Measurements from ENCODE around the gene HAUS1.

Gene HAUS1

GRCh38 chr18:46169464-46169941 is 65.3 kb downstream of the HAUS1 start:
- no peaks in the 10 kb centered on the region for H3K9me3 ChIP-seq (ENCODE audit: control insufficient read depth, insufficient read depth, low read length)
- 0 out of 2 replicates have a peak, but pooled peaks cover 5% of the 10 kb centered on the region for H3K36me3 ChIP-seq (ENCODE audit: control insufficient read depth, low read length)
- no peak overlapping the region for H3K4me2 ChIP-seq (ENCODE audit: low read length)
- peaks cover 18% of the 10 kb centered on the region for H3K4me1 ChIP-seq (ENCODE audit: control insufficient read depth, low read length)
- TF ChIP-seq, protein P1, sequence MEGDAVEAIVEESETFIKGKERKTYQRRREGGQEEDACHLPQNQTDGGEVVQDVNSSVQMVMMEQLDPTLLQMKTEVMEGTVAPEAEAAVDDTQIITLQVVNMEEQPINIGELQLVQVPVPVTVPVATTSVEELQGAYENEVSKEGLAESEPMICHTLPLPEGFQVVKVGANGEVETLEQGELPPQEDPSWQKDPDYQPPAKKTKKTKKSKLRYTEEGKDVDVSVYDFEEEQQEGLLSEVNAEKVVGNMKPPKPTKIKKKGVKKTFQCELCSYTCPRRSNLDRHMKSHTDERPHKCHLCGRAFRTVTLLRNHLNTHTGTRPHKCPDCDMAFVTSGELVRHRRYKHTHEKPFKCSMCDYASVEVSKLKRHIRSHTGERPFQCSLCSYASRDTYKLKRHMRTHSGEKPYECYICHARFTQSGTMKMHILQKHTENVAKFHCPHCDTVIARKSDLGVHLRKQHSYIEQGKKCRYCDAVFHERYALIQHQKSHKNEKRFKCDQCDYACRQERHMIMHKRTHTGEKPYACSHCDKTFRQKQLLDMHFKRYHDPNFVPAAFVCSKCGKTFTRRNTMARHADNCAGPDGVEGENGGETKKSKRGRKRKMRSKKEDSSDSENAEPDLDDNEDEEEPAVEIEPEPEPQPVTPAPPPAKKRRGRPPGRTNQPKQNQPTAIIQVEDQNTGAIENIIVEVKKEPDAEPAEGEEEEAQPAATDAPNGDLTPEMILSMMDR (IDR thresholded peaks at IDR 0.05; ENCODE audit: low read depth, low read length, poor library complexity, severe bottlenecking), result no peak
- no peak for TF ChIP-seq EZH2phosphoT487 (IDR thresholded peaks at IDR 0.05; ENCODE audit: borderline replicate concordance, low read length)
- no peaks in the 10 kb centered on the region for H3K9me2 ChIP-seq (replicated peaks; ENCODE audit: control insufficient read depth, low read length)
- H3K4me3 ChIP-seq (ENCODE audit: low read length), result no peak overlapping the region
- H3F3A ChIP-seq (ENCODE audit: control insufficient read depth, insufficient read depth), result no peaks in the 10 kb centered on the region
- H4K20me1 ChIP-seq (ENCODE audit: control insufficient read depth, insufficient read depth, low read depth, low read length), result no peaks in the 10 kb centered on the region
- peaks cover 7% of the 10 kb centered on the region for H3K79me2 ChIP-seq (ENCODE audit: control insufficient read depth, low read length)
- no peaks in the 10 kb centered on the region for H3K27me3 ChIP-seq (ENCODE audit: control insufficient read depth, low read length)
- no peak overlapping the region for H3K27ac ChIP-seq (ENCODE audit: low read depth, low read length)

DNA sequence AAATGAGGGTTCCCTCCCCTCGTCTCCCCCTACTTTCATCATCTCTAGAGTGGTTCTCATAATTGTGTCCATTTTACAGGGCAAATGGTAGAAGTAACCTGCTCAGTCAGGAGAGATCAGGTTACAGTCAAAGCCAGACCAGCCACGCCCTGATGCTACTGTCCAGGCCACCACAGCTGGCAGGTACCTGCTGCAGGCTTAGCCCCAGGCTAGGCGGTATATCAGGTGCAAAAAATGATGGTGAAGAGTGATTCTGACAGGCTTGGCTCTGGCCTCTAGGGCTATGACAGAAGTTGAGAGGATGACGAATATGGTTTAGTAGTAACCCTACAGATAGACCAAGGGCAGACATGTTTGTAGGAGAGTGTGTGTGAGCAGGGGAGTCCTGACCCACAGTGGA is 67.1 kb downstream of the HAUS1 start:
- Histone ChIP-seq H3K27me3 (ENCODE audit: control insufficient read depth, low read length) (no peaks in the 10 kb centered on the region), H3K27ac (ENCODE audit: low read depth, low read length) (no peak overlapping the region), H3F3A (ENCODE audit: control insufficient read depth, insufficient read depth) (no peaks in the 10 kb centered on the region), H3K4me3 (ENCODE audit: low read length) (no peak overlapping the region), H3K4me2 (ENCODE audit: low read length) (no peak overlapping the region), H3K9me3 (ENCODE audit: control insufficient read depth, insufficient read depth, low read length) (no peaks in the 10 kb centered on the region), H3K4me1 (ENCODE audit: control insufficient read depth, low read length) (peaks cover 31% of the 10 kb centered on the region), H3K9me2 (replicated peaks; ENCODE audit: control insufficient read depth, low read length) (no peaks in the 10 kb centered on the region), H3K79me2 (ENCODE audit: control insufficient read depth, low read length) (peaks cover 25% of the 10 kb centered on the region), H3K36me3 (ENCODE audit: control insufficient read depth, low read length) (peaks cover 8% of the 10 kb centered on the region; the same call in 1 of the 2 replicates), H4K20me1 (ENCODE audit: control insufficient read depth, insufficient read depth, low read depth, low read length) (peaks cover 10% of the 10 kb centered on the region)
- TF ChIP-seq, protein P1 (IDR thresholded peaks at IDR 0.05; ENCODE audit: low read depth, low read length, poor library complexity, severe bottlenecking), result no peak
- no peak for TF ChIP-seq EZH2phosphoT487 (IDR thresholded peaks at IDR 0.05; ENCODE audit: borderline replicate concordance, low read length)

GRCh38 chr18:46173393-46174341 is 69.5 kb downstream of the HAUS1 start:
- Histone ChIP-seq H3F3A (ENCODE audit: control insufficient read depth, insufficient read depth) (no peaks in the 10 kb centered on the region), H3K27me3 (ENCODE audit: control insufficient read depth, low read length) (no peaks in the 10 kb centered on the region), H3K4me2 (ENCODE audit: low read length) (peak overlapping the region; percentile 100), H3K4me1 (ENCODE audit: control insufficient read depth, low read length) (peaks cover 22% of the 10 kb centered on the region), H3K9me2 (replicated peaks; ENCODE audit: control insufficient read depth, low read length) (no peaks in the 10 kb centered on the region), H3K36me3 (ENCODE audit: control insufficient read depth, low read length) (peaks cover 8% of the 10 kb centered on the region; the same call in 1 of the 2 replicates), H3K27ac (ENCODE audit: low read depth, low read length) (peak overlapping the region; percentile 91), H3K9me3 (ENCODE audit: control insufficient read depth, insufficient read depth, low read length) (no peaks in the 10 kb centered on the region), H3K79me2 (ENCODE audit: control insufficient read depth, low read length) (peaks cover 48% of the 10 kb centered on the region), H3K4me3 (ENCODE audit: low read length) (peak overlapping the region; percentile 99), H4K20me1 (ENCODE audit: control insufficient read depth, insufficient read depth, low read depth, low read length) (peaks cover 17% of the 10 kb centered on the region)
- TF ChIP-seq, protein P1 (IDR thresholded peaks at IDR 0.05; ENCODE audit: low read depth, low read length, poor library complexity, severe bottlenecking), result peak; percentile 91
- TF ChIP-seq EZH2phosphoT487 (IDR thresholded peaks at IDR 0.05; ENCODE audit: borderline replicate concordance, low read length), result no peak

All from DOHH2 (cell line).